Measurements from ENCODE around the gene GLIS1. TPM values are rescaled to one million over a fixed set of nuclear protein-coding genes. Genes with fewer than 3 reads are reported as not detected.

GLIS1 gene
- total and polyA plus RNA-seq, 2 experiments from 2014 or later: 0.26 to 0.31 TPM

- peak; percentile 22 for DNase-seq (ENCODE audit: low spot score)
- Mint-ChIP-seq H3K9me3 (no peaks in the 10 kb centered on the region), H3K27ac (no peak overlapping the region), H3K27me3 (ENCODE audit: insufficient read depth, low read depth, poor library complexity) (peaks cover 16% of the 10 kb centered on the region), H3K4me3 (no peak overlapping the region), H3K4me1 (peaks cover 16% of the 10 kb centered on the region; the same call in 2 of the 3 replicates), H3K36me3 (ENCODE audit: low read depth) (no peaks in the 10 kb centered on the region; the same call in 2 of the 3 replicates)
- H3K36me3 ChIP-seq (ENCODE audit: insufficient read depth): no peaks in the 10 kb centered on the region
- H3K4me2 ChIP-seq: no peak overlapping the region
- H3K9me2 ChIP-seq (ENCODE audit: insufficient read depth): no peaks in the 10 kb centered on the region
- no peak overlapping the region for H3K27ac ChIP-seq (ENCODE audit: low read depth)
- no peak overlapping the region for H2AFZ ChIP-seq
- H3K4me3 ChIP-seq: no peak overlapping the region
- H3K4me1 ChIP-seq (ENCODE audit: insufficient read depth): peaks cover 4% of the 10 kb centered on the region; the same call in 1 of the 2 replicates
- no peaks in the 10 kb centered on the region for H3K27me3 ChIP-seq (ENCODE audit: insufficient read depth)
- no peaks in the 10 kb centered on the region for H3K79me2 ChIP-seq (replicated peaks; ENCODE audit: insufficient read depth)
- H4K20me1 ChIP-seq (replicated peaks; ENCODE audit: insufficient read depth): no peaks in the 10 kb centered on the region
- no peaks in the 10 kb centered on the region for H3F3A ChIP-seq (replicated peaks; ENCODE audit: low read depth)
- ATAC-seq: peak; percentile 51
- TF ChIP-seq, protein P1, sequence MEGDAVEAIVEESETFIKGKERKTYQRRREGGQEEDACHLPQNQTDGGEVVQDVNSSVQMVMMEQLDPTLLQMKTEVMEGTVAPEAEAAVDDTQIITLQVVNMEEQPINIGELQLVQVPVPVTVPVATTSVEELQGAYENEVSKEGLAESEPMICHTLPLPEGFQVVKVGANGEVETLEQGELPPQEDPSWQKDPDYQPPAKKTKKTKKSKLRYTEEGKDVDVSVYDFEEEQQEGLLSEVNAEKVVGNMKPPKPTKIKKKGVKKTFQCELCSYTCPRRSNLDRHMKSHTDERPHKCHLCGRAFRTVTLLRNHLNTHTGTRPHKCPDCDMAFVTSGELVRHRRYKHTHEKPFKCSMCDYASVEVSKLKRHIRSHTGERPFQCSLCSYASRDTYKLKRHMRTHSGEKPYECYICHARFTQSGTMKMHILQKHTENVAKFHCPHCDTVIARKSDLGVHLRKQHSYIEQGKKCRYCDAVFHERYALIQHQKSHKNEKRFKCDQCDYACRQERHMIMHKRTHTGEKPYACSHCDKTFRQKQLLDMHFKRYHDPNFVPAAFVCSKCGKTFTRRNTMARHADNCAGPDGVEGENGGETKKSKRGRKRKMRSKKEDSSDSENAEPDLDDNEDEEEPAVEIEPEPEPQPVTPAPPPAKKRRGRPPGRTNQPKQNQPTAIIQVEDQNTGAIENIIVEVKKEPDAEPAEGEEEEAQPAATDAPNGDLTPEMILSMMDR (conservative IDR thresholded peaks at IDR 0.05; ENCODE audit: low read depth in 2 of 2): peak in 1 of 2 experiments; percentile 57; a peak in 2 of 4 replicates
- no peak for TF ChIP-seq ZNF462 (CRISPR knock-in tag; IDR thresholded peaks at IDR 0.05)
Observed at GRCh38 chr1:53639251-53639763, 99.7 kb downstream of the GLIS1 start.

Data from GM23338 (cell line).